OCI-LY1 (cell line): ENCODE data around the gene GNB5.
"Not testable (repeated sequence)": the region's sequence is repeated elsewhere in the genome, so short reads cannot be mapped to it uniquely, and the experiment has no call there.

Source experiments
- H2AFZ ChIP-seq: fragments of 200-600 bp; sonication (generic), shearing (Covaris generic); 2 replicates; pipeline ENCODE4 v1.6.0; 2014; ENCODE audit warnings: antibody characterized with exemption, mild to moderate bottlenecking, low read length
- H3F3A ChIP-seq: fragments of 200-600 bp; sonication (generic), shearing (Covaris generic); 2 replicates; pipeline ENCODE4 v1.6.0; 2014; ENCODE audit warnings: mild to moderate bottlenecking, antibody characterized with exemption, low read length, moderate library complexity; ENCODE audit not compliant: insufficient read depth
- H3K27ac ChIP-seq: fragments of 200-600 bp; sonication (generic); 2 replicates; pipeline ENCODE4 v1.5.1; 2014; ENCODE audit warnings: low read length, mixed run types, mild to moderate bottlenecking, low read depth; ENCODE audit not compliant: poor library complexity, severe bottlenecking
- H3K27me3 ChIP-seq: fragments of 200-600 bp; sonication (generic); 2 replicates; pipeline ENCODE4 v1.6.0; 2014; ENCODE audit warnings: antibody characterized with exemption, mild to moderate bottlenecking, low read length, moderate library complexity; ENCODE audit not compliant: insufficient read depth
- H3K36me3 ChIP-seq: fragments of 200-600 bp; sonication (generic); 2 replicates; pipeline ENCODE4 v1.6.1; 2014; ENCODE audit warnings: mild to moderate bottlenecking, antibody characterized with exemption, low read length, moderate library complexity, mixed read lengths; ENCODE audit not compliant: insufficient read depth
- H3K4me1 ChIP-seq: fragments of 200-600 bp; sonication (generic); 2 replicates; pipeline ENCODE4 v1.5.1; 2014; ENCODE audit warnings: mild to moderate bottlenecking, low read length, moderate library complexity; ENCODE audit not compliant: insufficient read depth, severe bottlenecking
- H3K4me2 ChIP-seq: fragments of 200-600 bp; sonication (generic), shearing (Covaris generic); 2 replicates; pipeline ENCODE4 v1.6.1; 2014; ENCODE audit warnings: low read length
- H3K4me3 ChIP-seq: fragments of 200-600 bp; sonication (generic); 2 replicates; pipeline ENCODE4 v1.5.1; 2014; ENCODE audit warnings: low read length, low read depth, mild to moderate bottlenecking, mixed read lengths; ENCODE audit not compliant: poor library complexity, severe bottlenecking
- H3K79me2 ChIP-seq: fragments of 200-600 bp; shearing (Covaris generic); 2 replicates; pipeline ENCODE4 v1.6.1; 2016; ENCODE audit warnings: mixed run types, low read length, mixed read lengths; ENCODE audit not compliant: insufficient read depth
- H3K9ac ChIP-seq: fragments of 200-600 bp; sonication (generic), shearing (Covaris generic); 2 replicates; pipeline ENCODE4 v1.6.1; 2014; ENCODE audit warnings: mild to moderate bottlenecking, low read length, mixed read lengths
- H3K9me2 ChIP-seq: fragments of 200-600 bp; sonication (generic), shearing (Covaris generic); 2 replicates; pipeline ENCODE4 v1.6.1; 2014; ENCODE audit warnings: low read depth, mild to moderate bottlenecking, low read length, mixed read lengths
- H3K9me3 ChIP-seq: fragments of 200-600 bp; shearing (Covaris generic); 2 replicates; pipeline ENCODE4 v1.6.1; 2014; ENCODE audit warnings: low read length, mixed read lengths
- H4K20me1 ChIP-seq: fragments of 200-600 bp; sonication (generic), shearing (Covaris generic); 2 replicates; pipeline ENCODE4 v1.6.0; 2016; ENCODE audit warnings: mild to moderate bottlenecking, low read length; ENCODE audit not compliant: insufficient read depth
- EZH2 ChIP-seq: fragments of 200-600 bp; sonication (generic), shearing (Covaris generic); IDR thresholded peaks from 2 replicates; pipeline ENCODE4 v1.8.0; 2017; ENCODE audit warnings: borderline replicate concordance, mixed run types, mild to moderate bottlenecking, antibody characterized with exemption, low read length, moderate library complexity, mixed read lengths
- TF ChIP-seq, protein P1 (sequence below): fragments of 200-600 bp; sonication (generic), shearing (Covaris generic); IDR thresholded peaks from 2 replicates; pipeline ENCODE4 v1.5.1; 2017; ENCODE audit warnings: mild to moderate bottlenecking, antibody characterized with exemption, low read length, moderate library complexity, mixed read lengths

Gene GNB5

DNA sequence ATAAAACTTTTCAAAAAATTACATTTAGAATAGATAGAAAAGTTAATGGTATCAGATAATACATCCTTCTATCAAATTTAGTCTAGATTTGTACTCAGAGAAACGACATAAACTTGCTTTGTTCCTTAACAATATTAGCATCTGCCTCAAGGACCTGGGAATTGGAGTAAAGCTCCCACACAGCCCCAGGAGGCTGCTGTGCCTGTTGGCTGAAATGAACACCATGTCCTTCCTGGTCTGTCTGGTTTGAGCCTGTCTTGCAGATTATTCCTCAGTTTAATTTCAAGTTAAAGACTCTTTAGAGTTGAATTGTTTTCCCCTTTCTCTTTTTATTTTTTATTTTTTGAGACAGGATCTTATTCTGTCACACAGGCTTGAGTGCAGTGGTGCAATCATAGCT lies 19.4 kb downstream of the GNB5 start:
- H3K27me3 ChIP-seq: no peaks in the 10 kb centered on the region
- peaks cover 42% of the 10 kb centered on the region for H3K79me2 ChIP-seq
- H3K36me3 ChIP-seq: peaks cover 22% of the 10 kb centered on the region; the same call in 1 of the 2 replicates
- H3K4me1 ChIP-seq: peaks cover 22% of the 10 kb centered on the region
- no peaks in the 10 kb centered on the region for H4K20me1 ChIP-seq
- H3F3A ChIP-seq: no peaks in the 10 kb centered on the region
- no peaks in the 10 kb centered on the region for H3K9me3 ChIP-seq
- H3K9me2 ChIP-seq: no peaks in the 10 kb centered on the region
- H3K9ac ChIP-seq: no peak overlapping the region
- H3K4me2 ChIP-seq: no peak overlapping the region
- TF ChIP-seq, protein P1, sequence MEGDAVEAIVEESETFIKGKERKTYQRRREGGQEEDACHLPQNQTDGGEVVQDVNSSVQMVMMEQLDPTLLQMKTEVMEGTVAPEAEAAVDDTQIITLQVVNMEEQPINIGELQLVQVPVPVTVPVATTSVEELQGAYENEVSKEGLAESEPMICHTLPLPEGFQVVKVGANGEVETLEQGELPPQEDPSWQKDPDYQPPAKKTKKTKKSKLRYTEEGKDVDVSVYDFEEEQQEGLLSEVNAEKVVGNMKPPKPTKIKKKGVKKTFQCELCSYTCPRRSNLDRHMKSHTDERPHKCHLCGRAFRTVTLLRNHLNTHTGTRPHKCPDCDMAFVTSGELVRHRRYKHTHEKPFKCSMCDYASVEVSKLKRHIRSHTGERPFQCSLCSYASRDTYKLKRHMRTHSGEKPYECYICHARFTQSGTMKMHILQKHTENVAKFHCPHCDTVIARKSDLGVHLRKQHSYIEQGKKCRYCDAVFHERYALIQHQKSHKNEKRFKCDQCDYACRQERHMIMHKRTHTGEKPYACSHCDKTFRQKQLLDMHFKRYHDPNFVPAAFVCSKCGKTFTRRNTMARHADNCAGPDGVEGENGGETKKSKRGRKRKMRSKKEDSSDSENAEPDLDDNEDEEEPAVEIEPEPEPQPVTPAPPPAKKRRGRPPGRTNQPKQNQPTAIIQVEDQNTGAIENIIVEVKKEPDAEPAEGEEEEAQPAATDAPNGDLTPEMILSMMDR: no peak
- TF ChIP-seq EZH2: no peak
- no peak overlapping the region for H2AFZ ChIP-seq
- no peak overlapping the region for H3K4me3 ChIP-seq
- no peak overlapping the region for H3K27ac ChIP-seq

DNA sequence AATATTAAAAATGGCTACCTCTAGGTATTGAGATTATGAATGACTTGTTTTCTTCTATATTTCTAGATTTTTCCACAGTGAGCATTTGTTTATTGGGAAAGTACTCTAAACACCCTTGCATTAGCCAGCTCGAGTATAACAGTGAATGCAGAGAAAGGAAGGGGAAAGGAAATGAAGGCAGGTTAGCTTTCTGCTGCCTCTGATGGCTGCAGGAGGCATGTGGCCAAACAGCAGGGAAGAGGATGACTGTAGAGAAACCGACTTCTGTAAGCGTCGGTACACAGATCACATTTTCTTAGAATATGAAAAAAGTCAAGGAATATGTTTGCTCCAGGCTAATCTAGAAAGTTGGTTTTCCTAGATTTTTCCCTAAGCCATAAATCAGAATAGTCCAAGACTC lies 19.8 kb downstream of the GNB5 start:
- TF ChIP-seq, protein P1: no peak; the same call in 1 of the 2 replicates
- TF ChIP-seq EZH2: no peak
- Histone ChIP-seq H3K9ac (no peak overlapping the region), H3F3A (no peaks in the 10 kb centered on the region), H3K27me3 (no peaks in the 10 kb centered on the region), H3K27ac (no peak overlapping the region), H3K4me1 (peaks cover 26% of the 10 kb centered on the region), H3K79me2 (peaks cover 45% of the 10 kb centered on the region), H2AFZ (no peak overlapping the region), H3K9me2 (no peaks in the 10 kb centered on the region), H3K4me2 (no peak overlapping the region; the same call in 1 of the 2 replicates), H3K4me3 (no peak overlapping the region), H3K9me3 (no peaks in the 10 kb centered on the region), H3K36me3 (peaks cover 22% of the 10 kb centered on the region; the same call in 1 of the 2 replicates), H4K20me1 (no peaks in the 10 kb centered on the region)

GRCh38 chr15:52170199-52170598 lies 21.0 kb downstream of the GNB5 start:
- not testable (repeated sequence) for H2AFZ ChIP-seq, H3K9me3 ChIP-seq, H3K27ac ChIP-seq, H3K4me2 ChIP-seq, H4K20me1 ChIP-seq, H3K9me2 ChIP-seq, H3F3A ChIP-seq, H3K27me3 ChIP-seq, H3K4me3 ChIP-seq, H3K9ac ChIP-seq
- Histone ChIP-seq H3K36me3 (peaks cover 22% of the 10 kb centered on the region; the same call in 1 of the 2 replicates), H3K79me2 (peaks cover 53% of the 10 kb centered on the region), H3K4me1 (peaks cover 38% of the 10 kb centered on the region)

GRCh38 chr15:52165494-52166131 lies 25.6 kb downstream of the GNB5 start:
- H3K27me3 ChIP-seq, H3K4me3 ChIP-seq, H3F3A ChIP-seq, H4K20me1 ChIP-seq, H2AFZ ChIP-seq, H3K9me3 ChIP-seq, H3K9me2 ChIP-seq: not testable (repeated sequence)
- Histone ChIP-seq H3K27ac (peak overlapping the region; percentile 77), H3K79me2 (peaks cover 33% of the 10 kb centered on the region), H3K36me3 (peaks cover 27% of the 10 kb centered on the region; the same call in 1 of the 2 replicates), H3K4me1 (peaks cover 39% of the 10 kb centered on the region), H3K4me2 (peak overlapping the region; percentile 54; the same call in 1 of the 2 replicates), H3K9ac (peak overlapping the region; percentile 32; the same call in 1 of the 2 replicates)
